Neural cell (in vitro differentiated cells): ENCODE results near the gene ABCG8. TPM values are rescaled to one million over a fixed set of nuclear protein-coding genes. Genes with fewer than 3 reads are reported as not detected.

Experiments
- H2AFZ ChIP-seq: fragments of 200-600, 300-800 bp; sonication (generic), shearing (Covaris generic); 2 replicates; pipeline ENCODE4 v1.6.0; 2014; ENCODE audit warnings: low read depth, mild to moderate bottlenecking, antibody characterized with exemption, low read length, moderate library complexity
- H3F3A ChIP-seq: fragments of 200-600 bp; shearing (Covaris generic); 2 replicates; pipeline ENCODE4 v1.6.1; 2016; ENCODE audit warnings: mild to moderate bottlenecking, moderate library complexity, mixed read lengths, antibody characterized with exemption, low read length; ENCODE audit not compliant: insufficient read depth, poor library complexity, severe bottlenecking
- H3K27ac ChIP-seq: fragments of 200-600, 300-800 bp; sonication (generic), shearing (Covaris generic); 2 replicates; pipeline ENCODE4 v1.5.1; 2014; ENCODE audit warnings: mild to moderate bottlenecking, low read length, moderate library complexity
- H3K27me3 ChIP-seq: fragments of 300-800, 200-600 bp; sonication (generic), shearing (Covaris generic); 2 replicates; pipeline ENCODE4 v1.6.0; 2014; ENCODE audit warnings: mild to moderate bottlenecking, low read depth, low read length, moderate library complexity; ENCODE audit not compliant: insufficient read depth
- H3K36me3 ChIP-seq: fragments of 300-800, 200-600 bp; sonication (generic), shearing (Covaris generic); 2 replicates; pipeline ENCODE4 v1.5.1; 2014; ENCODE audit warnings: mild to moderate bottlenecking, antibody characterized with exemption, low read length, moderate library complexity; ENCODE audit not compliant: insufficient read depth
- H3K4me2 ChIP-seq: fragments of 300-800, 200-600 bp; sonication (generic), shearing (Covaris generic); 2 replicates; pipeline ENCODE4 v1.6.0; 2014; ENCODE audit warnings: mild to moderate bottlenecking, low read length
- H3K4me3 ChIP-seq: fragments of 300-800, 200-600 bp; sonication (generic), shearing (Covaris generic); 2 replicates; pipeline ENCODE4 v1.5.1; 2014; ENCODE audit warnings: mild to moderate bottlenecking, low read length, moderate library complexity
- H3K79me2 ChIP-seq: fragments of 200-600 bp; shearing (Covaris generic); replicated peaks from 2 replicates; pipeline ENCODE4 v1.6.0; 2014; ENCODE audit warnings: mild to moderate bottlenecking, low read length, moderate library complexity; ENCODE audit not compliant: insufficient read depth
- H3K9ac ChIP-seq: fragments of 300-800, 200-600 bp; sonication (generic), shearing (Covaris generic); 2 replicates; pipeline ENCODE4 v1.6.1; 2016; ENCODE audit warnings: mild to moderate bottlenecking, low read length, mixed read lengths
- H3K9me2 ChIP-seq: fragments of 200-600 bp; shearing (Covaris generic); 2 replicates; pipeline ENCODE4 v1.6.1; 2016; ENCODE audit warnings: mild to moderate bottlenecking, low read length, mixed read lengths; ENCODE audit not compliant: insufficient read depth
- H3K9me3 ChIP-seq: fragments of 200-600, 300-800 bp; sonication (generic), shearing (Covaris generic); 2 replicates; pipeline ENCODE4 v1.6.1; 2016; ENCODE audit warnings: mild to moderate bottlenecking, mixed run types, low read length, moderate library complexity, mixed read lengths
- H4K20me1 ChIP-seq: fragments of 200-600 bp; shearing (Covaris generic); 2 replicates; pipeline ENCODE4 v1.6.1; 2016; ENCODE audit warnings: mild to moderate bottlenecking, mixed run types; ENCODE audit not compliant: insufficient read depth
- CTCF ChIP-seq: fragments of 450-650 bp; IDR thresholded peaks from 2 replicates; pipeline ENCODE4 v1.5.1; 2014; ENCODE audit warnings: antibody characterized with exemption, mild to moderate bottlenecking, moderate library complexity; ENCODE audit not compliant: poor library complexity, severe bottlenecking
- EP300 ChIP-seq: fragments of 450-650 bp; conservative IDR thresholded peaks from 2 replicates; pipeline ENCODE4 v1.6.1; 2014; ENCODE audit warnings: antibody characterized with exemption, mild to moderate bottlenecking, moderate library complexity; ENCODE audit not compliant: poor library complexity, severe bottlenecking
- EZH2 ChIP-seq: fragments of 200-600, 300-800 bp; shearing (Covaris generic), sonication (generic); IDR thresholded peaks from 2 replicates; pipeline ENCODE4 v1.6.1; 2014; ENCODE audit warnings: antibody characterized with exemption, low read length, borderline replicate concordance, mild to moderate bottlenecking; ENCODE audit not compliant: insufficient read depth, poor library complexity, severe bottlenecking
- MXI1 ChIP-seq: fragments of 450-650 bp; conservative IDR thresholded peaks from 2 replicates; pipeline ENCODE4 v1.6.1; 2014; ENCODE audit warnings: antibody characterized with exemption, mild to moderate bottlenecking; ENCODE audit not compliant: poor library complexity, severe bottlenecking
- POLR2AphosphoS5 ChIP-seq: IDR thresholded peaks from 2 replicates; pipeline ENCODE4 v1.6.1; 2012
- RAD21 ChIP-seq: fragments of 450-650 bp; conservative IDR thresholded peaks from 2 replicates; pipeline ENCODE4 v1.6.1; 2014; ENCODE audit warnings: antibody characterized with exemption, mild to moderate bottlenecking, moderate library complexity
- SMC3 ChIP-seq: fragments of 450-650 bp; conservative IDR thresholded peaks from 2 replicates; pipeline ENCODE4 v1.6.1; 2014; ENCODE audit warnings: antibody characterized with exemption, mild to moderate bottlenecking, moderate library complexity; ENCODE audit not compliant: poor library complexity
- TAF1 ChIP-seq: IDR thresholded peaks from 2 replicates; pipeline ENCODE4 v1.6.1; 2012; ENCODE audit warnings: low read depth
- polyA plus RNA-seq: library from polyadenylated mRNA; depleted of rRNA; stranded (reverse); fragments of >200 nt; gene quantifications from 2 replicates; pipeline ENCODE4 v1.2.3, GENCODE V29; 2014
- TF ChIP-seq, protein P1 (sequence below): IDR thresholded peaks from 2 replicates; pipeline ENCODE4 v1.6.1; 2012; ENCODE audit warnings: borderline replicate concordance

The ABCG8 gene
- polyA plus RNA-seq, 1 donor from 2014 or later: 0.05 TPM

DNA sequence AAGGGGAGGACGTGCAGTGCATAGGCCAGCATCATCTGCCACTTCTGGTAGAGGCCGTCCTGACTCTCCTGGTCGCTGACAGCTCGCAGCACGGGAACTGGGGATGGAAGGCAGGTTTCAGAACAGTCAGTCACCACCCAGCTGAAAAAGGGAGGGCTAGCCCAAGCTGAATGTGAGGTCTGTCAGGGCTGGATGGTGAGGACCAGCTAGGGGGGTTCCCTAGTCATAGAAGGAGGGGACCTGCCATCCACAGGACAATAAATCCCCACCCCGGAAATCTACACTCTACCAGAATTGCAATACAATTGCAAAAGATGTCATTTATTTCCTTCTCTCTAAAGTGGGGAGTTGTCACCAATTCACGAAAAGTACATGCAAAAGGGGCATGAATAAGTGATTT, 15.9 kb upstream of the ABCG8 start:
- H3K9ac ChIP-seq: no peak overlapping the region
- no peaks in the 10 kb centered on the region for H4K20me1 ChIP-seq
- TF ChIP-seq, protein P1, sequence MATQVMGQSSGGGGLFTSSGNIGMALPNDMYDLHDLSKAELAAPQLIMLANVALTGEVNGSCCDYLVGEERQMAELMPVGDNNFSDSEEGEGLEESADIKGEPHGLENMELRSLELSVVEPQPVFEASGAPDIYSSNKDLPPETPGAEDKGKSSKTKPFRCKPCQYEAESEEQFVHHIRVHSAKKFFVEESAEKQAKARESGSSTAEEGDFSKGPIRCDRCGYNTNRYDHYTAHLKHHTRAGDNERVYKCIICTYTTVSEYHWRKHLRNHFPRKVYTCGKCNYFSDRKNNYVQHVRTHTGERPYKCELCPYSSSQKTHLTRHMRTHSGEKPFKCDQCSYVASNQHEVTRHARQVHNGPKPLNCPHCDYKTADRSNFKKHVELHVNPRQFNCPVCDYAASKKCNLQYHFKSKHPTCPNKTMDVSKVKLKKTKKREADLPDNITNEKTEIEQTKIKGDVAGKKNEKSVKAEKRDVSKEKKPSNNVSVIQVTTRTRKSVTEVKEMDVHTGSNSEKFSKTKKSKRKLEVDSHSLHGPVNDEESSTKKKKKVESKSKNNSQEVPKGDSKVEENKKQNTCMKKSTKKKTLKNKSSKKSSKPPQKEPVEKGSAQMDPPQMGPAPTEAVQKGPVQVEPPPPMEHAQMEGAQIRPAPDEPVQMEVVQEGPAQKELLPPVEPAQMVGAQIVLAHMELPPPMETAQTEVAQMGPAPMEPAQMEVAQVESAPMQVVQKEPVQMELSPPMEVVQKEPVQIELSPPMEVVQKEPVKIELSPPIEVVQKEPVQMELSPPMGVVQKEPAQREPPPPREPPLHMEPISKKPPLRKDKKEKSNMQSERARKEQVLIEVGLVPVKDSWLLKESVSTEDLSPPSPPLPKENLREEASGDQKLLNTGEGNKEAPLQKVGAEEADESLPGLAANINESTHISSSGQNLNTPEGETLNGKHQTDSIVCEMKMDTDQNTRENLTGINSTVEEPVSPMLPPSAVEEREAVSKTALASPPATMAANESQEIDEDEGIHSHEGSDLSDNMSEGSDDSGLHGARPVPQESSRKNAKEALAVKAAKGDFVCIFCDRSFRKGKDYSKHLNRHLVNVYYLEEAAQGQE: no peak
- TF ChIP-seq TAF1 (no peak), SMC3 (no peak), MXI1 (no peak), RAD21 (no peak), POLR2AphosphoS5 (no peak), EP300 (no peak), CTCF (no peak), EZH2 (no peak)
- no peaks in the 10 kb centered on the region for H3K27me3 ChIP-seq
- no peaks in the 10 kb centered on the region for H3K9me3 ChIP-seq
- no peak overlapping the region for H2AFZ ChIP-seq
- H3K9me2 ChIP-seq: no peaks in the 10 kb centered on the region
- no peaks in the 10 kb centered on the region for H3K36me3 ChIP-seq
- no peaks in the 10 kb centered on the region for H3K79me2 ChIP-seq
- no peak overlapping the region for H3K4me2 ChIP-seq
- H3F3A ChIP-seq: no peaks in the 10 kb centered on the region
- H3K27ac ChIP-seq: no peak overlapping the region
- no peak overlapping the region for H3K4me3 ChIP-seq

GRCh38 chr2:43823751-43824150, 15.0 kb upstream of the ABCG8 start:
- Histone ChIP-seq H3K9ac (no peak overlapping the region), H3F3A (no peaks in the 10 kb centered on the region), H3K36me3 (no peaks in the 10 kb centered on the region), H3K79me2 (no peaks in the 10 kb centered on the region), H3K4me2 (no peak overlapping the region), H3K9me2 (no peaks in the 10 kb centered on the region), H2AFZ (no peak overlapping the region), H3K4me3 (no peak overlapping the region), H4K20me1 (no peaks in the 10 kb centered on the region), H3K27me3 (no peaks in the 10 kb centered on the region), H3K9me3 (no peaks in the 10 kb centered on the region), H3K27ac (no peak overlapping the region)
- TF ChIP-seq TAF1 (no peak), POLR2AphosphoS5 (no peak), EZH2 (no peak), SMC3 (no peak), RAD21 (no peak), EP300 (no peak), CTCF (no peak), MXI1 (no peak)
- TF ChIP-seq, protein P1: no peak
